ENCODE data around the gene USP54. TPM values are rescaled to one million over a fixed set of nuclear protein-coding genes. Genes with fewer than 3 reads are reported as not detected.

USP54 gene
- total RNA-seq, 1 experiment from 2014 or later, result 37.9 TPM

GRCh38 chr10:73586583-73586984 lies 4.6 kb downstream of the USP54 start:
- Histone ChIP-seq H2BK120ac (ENCODE audit: low read depth, low read length, poor library complexity, severe bottlenecking) (no peak overlapping the region), H4K5ac (ENCODE audit: insufficient read length, low read depth, low read length) (no peak overlapping the region), H3K23me2 (ENCODE audit: insufficient read length, low read depth, low read length, poor library complexity, severe bottlenecking) (no peaks in the 10 kb centered on the region), H2AFZ (ENCODE audit: low read length) (no peak overlapping the region), H2AK5ac (ENCODE audit: insufficient read length, low read length) (no peak overlapping the region), H3K27ac (ENCODE audit: insufficient read length, low read depth, low read length) (no peak overlapping the region), H2BK20ac (ENCODE audit: low read depth, low read length, poor library complexity, severe bottlenecking) (no peak overlapping the region), H2BK12ac (ENCODE audit: insufficient read length, low read depth, low read length) (no peak overlapping the region), H3K79me2 (ENCODE audit: insufficient read depth, low read length) (peaks cover 6% of the 10 kb centered on the region; the same call in 1 of the 2 replicates), H3K27me3 (ENCODE audit: insufficient read depth, low read length) (no peaks in the 10 kb centered on the region), H3K4ac (ENCODE audit: low read depth, low read length) (no peak overlapping the region), H3K18ac (ENCODE audit: insufficient read length, low read depth, low read length) (no peak overlapping the region), H4K8ac (replicated peaks; ENCODE audit: insufficient read length, low read depth, low read length) (no peak overlapping the region), H3K9ac (ENCODE audit: extremely low read depth, insufficient read length, low read length) (no peak overlapping the region), H2BK15ac (ENCODE audit: low read depth, low read length) (no peak overlapping the region), H4K91ac (ENCODE audit: insufficient read length, low read depth, low read length) (no peak overlapping the region), H2BK5ac (ENCODE audit: insufficient read length, low read length) (no peak overlapping the region), H3K79me1 (ENCODE audit: insufficient read depth, low read depth, low read length, poor library complexity, severe bottlenecking) (peaks cover 8% of the 10 kb centered on the region), H3K14ac (ENCODE audit: insufficient read depth, low read length) (no peak overlapping the region), H3K56ac (ENCODE audit: insufficient read length, low read depth, low read length) (no peak overlapping the region), H3K23ac (ENCODE audit: insufficient read length, low read depth, low read length) (no peak overlapping the region), H3K4me1 (ENCODE audit: insufficient read depth, low read length) (no peaks in the 10 kb centered on the region; the same call in 1 of the 2 replicates), H4K20me1 (ENCODE audit: control insufficient read depth, insufficient read depth, insufficient read length) (no peaks in the 10 kb centered on the region), H3T11ph (ENCODE audit: low read length) (no peak overlapping the region), H3K4me2 (ENCODE audit: insufficient read depth, insufficient read length, low read length) (no peak overlapping the region), H3K9me3 (ENCODE audit: control insufficient read depth, low read depth, low read length) (no peaks in the 10 kb centered on the region)
- Mint-ChIP-seq H3K4me1 (peaks cover 18 to 28% of the 10 kb centered on the region in 2 experiments), H3K27ac (no peak overlapping the region), H3K4me3 (no peak overlapping the region), H3K36me3 (ENCODE audit: insufficient read depth in 1 of 3, low read depth in 3 of 3) (peaks cover 10 to 19% (median 12%) of the 10 kb centered on the region in 3 experiments), H3K27me3 (ENCODE audit: low read depth) (no peaks in the 10 kb centered on the region), H3K9me3 (peaks cover 7 to 8% of the 10 kb centered on the region in 2 experiments)
- WGBS (ENCODE audit: extremely low coverage, insufficient read length, low lambda C conversion rate), result no CpG with 5 or more reads among the region's 1 CpG
- TF ChIP-seq CTCF (conservative IDR thresholded peaks at IDR 0.05), result no peak
- no peak for DNase-seq

Measured in H9 (cell line).